ENCODE results near the gene HIC2.
"Not testable (repeated sequence)": the region's sequence is repeated elsewhere in the genome, so short reads cannot be mapped to it uniquely, and the experiment has no call there.

HIC2 gene

GRCh38 chr22:21450858-21451353 lies 33.7 kb downstream of the HIC2 start:
- no peak for DNase-seq

DNA sequence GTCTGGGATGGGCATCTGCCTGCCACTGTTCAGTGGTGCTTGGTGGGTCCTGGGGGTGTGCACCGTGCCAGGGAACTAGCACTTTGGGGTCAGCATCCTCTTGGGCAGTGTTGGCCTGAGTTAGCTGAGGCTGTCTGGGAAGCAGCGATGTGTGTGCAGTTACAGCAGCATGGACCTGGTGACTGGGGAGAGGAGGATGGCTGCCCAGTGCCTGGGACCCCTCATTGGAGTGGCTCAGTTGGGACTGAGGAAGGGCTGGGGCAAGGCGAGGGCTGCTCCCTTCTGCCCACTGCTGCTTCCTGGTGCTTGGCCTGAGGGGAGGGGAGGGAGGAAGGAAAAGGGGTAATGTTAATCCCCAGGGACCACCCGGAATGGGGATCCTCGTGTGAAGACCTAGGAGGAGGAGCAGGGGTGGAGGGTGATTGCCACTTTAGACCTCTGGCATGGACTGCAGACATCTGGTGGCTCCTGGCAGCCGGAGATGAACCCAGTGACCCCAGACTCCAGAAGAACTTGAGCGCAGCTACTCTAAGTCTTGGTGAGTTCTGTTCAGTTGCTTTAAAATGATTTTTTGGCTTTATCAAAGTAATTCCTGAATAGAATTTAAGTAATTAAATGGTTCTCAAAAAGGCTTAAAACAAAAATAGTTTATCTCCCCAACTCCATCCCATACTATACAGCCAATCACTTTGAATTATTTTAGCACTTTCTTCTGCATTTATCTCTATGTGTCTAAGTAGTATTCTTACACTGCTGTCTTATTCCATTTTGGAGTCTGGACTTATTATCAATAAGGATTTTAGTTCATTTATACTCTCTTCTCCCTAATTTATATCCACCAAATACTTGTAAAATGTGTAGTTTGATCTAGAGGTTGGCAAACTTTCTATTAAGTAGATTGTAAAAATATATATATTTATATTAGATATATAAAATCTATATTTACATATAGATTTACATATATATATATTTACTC lies 34.7 kb downstream of the HIC2 start:
- no peak for DNase-seq

DNA sequence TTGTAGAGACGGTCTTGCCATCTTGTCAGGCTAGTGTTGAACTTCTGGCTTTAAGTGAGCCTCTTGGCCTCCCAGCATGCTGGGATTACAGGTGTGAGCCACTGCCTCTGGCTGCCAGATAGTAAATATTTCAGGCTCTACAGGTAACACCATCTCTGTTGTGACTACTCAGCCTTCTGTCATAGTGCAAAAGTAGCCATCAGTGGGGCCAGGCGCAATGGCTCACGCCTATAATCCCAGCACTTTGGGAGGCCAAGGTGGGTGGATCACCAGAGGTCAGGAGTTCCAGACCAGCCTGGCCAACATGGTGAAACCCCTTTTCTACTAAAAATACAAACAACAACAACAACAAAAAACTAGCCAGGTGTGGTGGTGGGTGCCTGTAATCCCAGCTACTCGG lies 35.5 kb downstream of the HIC2 start:
- DNase-seq = not testable (repeated sequence)

GRCh38 chr22:21454998-21455333 lies 37.8 kb downstream of the HIC2 start:
- DNase-seq = not testable (repeated sequence)

DNA sequence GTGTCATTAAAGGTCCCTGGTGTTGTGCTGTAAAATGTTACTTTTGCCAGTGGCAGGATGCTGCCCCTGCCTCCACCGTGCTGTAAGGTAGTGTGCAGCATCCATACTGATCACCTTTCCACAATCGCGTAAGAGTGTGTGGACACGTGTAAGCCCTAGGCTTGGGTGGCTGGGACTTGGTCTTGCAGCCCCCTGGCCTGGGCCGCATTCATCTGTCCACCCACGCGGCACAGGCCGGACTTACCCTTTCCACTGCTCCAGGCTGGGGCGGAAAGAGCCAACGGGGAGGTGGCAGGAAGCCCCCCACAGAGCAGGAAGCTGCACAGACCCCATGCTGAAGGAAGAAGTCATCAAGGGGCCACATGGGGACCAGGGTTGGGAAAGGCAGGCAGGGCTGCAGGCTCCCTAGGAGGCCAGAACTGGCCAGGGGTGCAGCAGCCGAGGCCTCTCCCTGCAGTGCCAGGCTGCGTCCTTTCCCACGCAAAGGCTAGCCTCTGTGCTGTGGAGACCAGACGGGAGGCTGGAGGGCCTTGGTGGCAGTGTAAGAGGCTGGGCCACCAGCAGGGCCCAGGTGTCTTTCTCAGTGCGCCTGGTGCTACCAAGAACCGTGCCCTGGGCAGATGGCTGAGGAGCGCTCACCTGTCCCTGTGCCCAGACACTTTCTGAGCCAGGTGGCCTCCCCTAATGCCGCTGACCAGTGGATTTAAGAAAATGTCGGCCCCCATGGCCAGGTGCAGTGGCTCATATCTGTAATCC lies 38.3 kb downstream of the HIC2 start:
- no peak for DNase-seq

DNA sequence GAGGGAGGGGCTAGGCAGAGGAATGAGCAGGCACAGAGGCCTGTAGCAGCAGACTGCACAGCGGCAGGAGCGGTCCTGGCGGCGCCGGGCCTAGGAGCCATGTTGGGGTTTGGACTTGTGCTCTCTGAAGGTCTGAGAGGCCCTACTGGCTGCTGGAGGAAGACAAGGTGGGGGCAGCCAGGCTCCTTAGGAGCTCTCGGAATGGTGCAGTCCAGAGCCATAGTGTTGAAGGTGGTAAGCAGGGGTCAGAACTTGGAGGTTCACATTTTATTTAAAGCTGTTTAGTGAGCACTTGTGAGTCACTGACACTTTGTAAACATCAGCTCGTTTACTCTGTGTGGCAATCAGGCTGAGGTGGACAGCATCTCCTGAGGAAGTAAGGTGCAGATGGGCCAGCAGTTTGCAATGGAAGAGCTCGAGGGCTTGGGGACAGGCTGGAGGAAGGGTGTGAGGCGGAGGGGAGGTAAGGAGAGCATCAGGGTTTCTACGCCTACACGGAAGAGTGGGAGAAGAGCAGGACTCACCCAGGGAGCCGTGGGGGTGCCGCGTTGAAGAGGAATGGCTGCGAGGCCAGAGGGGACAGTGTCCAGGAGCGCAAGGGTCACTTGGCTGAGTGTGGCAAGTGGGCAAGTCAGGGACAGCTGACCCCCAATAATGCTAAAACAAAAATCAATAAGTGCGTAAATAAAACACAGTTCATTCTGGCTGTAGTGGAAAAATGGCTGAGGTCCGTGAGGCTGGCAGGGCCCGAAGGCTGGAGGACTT lies 40.0 kb downstream of the HIC2 start:
- no peak for DNase-seq

DNA sequence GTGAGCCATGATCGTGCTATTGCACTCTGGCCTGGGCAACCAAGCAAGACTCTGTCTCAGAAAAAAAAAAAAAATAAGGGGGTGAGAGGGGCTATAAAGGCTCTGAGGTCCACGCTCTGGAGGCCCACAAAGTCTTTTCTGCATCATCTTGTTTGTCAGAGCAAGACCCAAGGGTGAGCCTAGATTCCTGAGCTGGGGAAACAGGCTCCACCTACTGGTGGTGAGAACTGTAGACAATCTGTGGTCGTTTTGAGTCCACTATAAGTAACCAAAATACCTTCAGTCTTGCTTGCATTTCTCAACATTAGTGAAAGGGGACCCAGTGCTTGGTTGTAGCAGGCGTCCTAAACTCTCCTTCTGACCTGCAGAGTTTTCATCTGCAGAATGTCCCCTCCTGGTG lies 45.5 kb downstream of the HIC2 start:
- not testable (repeated sequence) for DNase-seq

DNA sequence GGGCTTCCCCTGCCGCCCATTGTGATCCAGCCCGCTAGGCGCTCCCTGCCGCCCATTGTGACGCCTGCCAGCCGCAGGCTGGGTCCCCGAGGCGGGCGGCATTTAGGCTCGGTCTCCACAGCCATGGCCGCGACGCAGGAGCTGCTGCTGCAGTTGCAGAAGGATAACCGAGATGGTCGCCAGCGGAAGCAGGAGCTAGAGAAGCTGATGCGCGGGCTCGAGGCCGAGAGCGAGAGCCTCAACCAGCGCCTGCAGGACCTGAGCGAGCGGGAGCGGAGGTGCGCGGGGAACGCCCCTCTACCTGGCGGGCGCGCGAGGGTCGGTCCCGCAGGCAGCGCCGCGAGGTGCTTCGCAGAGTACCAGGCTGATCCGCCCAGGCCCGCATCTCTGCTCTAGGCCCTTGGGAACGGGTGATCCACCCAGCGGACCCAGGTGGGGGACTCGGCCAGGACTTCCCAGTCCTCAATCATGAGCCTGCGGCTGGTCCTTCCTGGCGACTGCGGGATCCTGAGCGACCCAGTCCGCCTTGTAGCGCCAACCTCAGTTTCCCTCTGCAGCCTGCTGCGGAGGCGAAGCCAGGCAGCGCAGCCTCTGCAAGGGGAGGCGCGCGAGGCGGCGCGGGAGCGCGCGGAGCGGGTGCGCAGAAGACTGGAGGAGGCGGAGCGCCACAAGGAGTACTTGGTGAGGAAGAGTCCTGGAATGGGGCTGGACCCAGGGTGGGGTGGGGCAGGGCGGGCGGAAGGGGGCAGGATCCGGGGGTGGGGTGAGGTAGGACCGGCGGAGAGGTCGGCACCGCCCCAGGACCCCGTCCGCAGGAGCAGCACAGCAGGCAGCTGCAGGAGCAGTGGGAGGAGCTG lies 50.4 kb downstream of the HIC2 start, which contains the start of gene TMEM191C:
TSS of gene TMEM191C (plus strand) at position 51 of the 857 bp plus-strand sequence. CDS start at position 124, 73 bp downstream.
- not testable (repeated sequence) for DNase-seq

DNA sequence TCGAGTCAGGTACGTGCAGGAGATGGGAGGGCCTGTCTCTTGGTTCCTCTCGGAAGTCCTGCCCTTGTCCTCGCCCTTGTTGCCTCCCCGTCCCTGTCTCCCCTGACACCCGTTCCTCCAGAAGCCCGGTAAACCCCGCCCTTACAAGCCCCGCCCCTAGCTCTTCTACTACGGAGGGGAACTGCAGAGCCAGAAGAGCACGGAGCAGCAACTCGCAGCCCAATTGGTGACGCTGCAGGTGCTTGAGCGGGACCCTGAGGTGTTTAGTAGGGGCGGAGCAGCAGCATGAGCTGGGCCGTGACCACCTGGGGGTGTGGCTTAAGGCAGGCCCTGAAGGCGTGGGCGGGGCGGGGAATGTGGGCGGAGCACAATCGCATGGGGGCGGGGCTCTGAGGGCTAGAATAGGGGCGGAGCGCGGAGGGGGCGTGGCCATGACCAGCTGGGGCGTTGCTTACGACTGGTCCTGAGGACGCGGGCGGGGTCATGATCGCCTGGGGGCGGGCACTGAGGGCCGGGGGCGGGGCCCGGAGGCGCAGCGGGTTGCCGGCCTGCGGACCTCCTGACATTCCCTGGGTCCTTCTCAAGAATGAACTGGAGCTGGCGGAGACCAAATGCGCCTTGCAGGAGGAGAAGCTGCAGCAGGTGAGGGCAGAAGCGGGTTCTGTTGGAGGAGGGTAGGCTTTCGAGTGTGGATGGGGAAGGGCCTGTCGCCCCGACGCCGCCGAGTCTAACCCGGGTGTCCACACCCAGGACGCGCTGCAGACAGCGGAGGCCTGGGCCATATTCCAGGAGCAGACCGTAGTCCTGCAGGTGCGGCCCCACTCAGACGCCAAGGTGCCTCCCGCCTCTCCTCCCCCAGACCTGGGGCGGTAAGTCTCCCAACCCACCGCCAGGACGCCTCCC lies 51.3 kb downstream of the HIC2 start:
- not testable (repeated sequence) for DNase-seq

DNA sequence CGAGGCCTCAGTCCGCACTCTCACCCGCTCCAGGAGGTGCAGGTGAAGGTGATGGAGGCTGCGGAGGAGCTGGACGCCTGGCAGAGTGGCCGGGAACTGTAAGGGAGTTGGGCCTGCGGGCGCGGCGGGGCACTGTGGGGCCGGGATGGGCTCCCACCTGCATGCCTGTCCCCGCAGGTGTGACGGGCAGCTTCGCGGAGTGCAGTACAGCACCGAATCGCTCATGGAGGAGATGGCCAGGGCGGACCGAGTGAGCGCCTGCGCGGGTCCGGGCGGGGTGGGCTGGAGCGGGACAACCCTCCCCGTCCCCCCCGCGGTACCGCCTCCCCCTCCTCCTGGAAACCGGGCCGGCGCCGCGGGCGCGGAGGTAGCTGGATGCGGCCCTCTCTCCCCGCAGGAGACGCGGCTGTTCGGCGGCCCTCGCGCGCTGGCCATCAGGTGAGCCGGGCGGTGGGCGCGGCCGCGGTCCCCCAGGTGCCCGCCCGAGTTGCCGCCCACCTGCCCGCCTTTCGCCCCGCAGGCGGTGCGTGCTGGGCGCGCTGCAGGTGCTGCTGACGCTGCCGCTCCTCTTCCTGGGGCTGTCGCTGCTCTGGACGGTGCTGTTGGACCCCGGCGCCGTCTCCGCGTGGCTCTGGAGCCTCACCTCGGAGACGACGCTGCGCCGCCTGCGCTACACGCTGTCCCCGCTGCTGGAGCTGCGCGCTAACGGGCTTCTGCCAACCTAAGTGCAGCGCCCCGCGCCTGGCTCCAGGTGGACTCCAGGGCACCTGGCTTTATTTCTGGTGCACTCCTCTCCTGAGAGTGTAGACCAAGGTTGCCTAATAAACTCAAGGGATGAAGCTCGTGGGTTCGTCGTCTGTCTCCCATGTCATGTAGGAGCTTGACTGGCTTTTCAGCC lies 52.2 kb downstream of the HIC2 start:
- not testable (repeated sequence) for DNase-seq

DNA sequence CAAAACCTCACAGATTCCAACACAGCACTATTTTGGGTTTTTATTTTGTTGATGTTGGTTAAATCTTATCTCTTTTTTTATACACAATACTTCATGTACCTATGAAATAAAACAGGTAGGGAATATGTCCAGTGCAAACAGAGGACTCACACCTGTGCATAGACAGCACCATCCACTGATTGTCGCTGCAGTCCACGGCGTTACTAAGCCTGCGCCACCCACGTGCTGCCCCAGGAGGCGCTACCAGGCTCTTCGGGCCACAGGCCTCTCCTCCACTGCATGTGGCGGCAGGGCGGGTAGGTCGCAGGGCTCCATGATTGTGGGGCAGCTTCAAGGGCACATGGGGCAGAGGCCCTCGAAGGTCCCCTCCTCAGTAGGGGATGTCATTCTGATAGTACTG lies 55.8 kb downstream of the HIC2 start:
- DNase-seq = not testable (repeated sequence)

DNA sequence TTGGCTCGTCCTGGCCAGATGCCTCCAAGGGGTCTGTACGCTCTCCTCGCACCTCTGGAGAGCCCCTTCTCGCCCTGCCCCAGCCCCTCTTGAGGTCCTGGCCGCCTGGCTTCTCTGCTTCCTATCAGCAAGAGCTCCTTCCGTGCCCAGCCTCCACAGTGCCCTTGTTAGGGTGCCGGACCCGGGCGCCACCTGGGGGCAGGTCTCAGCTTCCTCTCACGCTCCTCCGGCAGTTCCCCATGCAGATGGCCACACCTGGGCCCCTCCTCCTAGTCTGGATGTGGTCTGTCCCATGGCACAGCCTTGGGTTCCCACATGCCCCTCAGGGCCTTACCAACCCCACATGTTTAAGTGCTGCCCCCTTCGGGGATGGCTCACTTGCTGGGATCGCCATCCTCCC lies 56.5 kb downstream of the HIC2 start:
- DNase-seq = not testable (repeated sequence)

DNA sequence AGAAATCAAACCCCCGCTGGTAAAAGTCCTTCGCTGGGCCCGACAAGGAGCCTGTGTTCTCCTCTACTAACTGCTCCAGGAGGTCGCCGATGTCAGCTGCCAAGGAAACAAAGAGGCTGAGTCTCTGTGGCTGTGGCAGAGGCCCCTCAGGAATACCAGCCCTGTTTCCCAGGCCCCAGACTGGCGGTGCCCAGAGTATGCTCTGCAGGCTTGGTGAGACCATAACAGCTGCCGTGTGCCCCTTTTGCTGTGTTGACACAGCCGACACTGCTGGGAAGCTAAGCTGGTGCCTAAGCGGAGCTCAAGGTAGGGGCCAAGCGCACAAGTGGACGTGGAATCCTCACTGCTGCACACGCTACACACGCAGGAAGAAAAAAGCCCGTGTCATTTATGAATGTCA lies 66.9 kb downstream of the HIC2 start:
- DNase-seq = not testable (repeated sequence)

DNA sequence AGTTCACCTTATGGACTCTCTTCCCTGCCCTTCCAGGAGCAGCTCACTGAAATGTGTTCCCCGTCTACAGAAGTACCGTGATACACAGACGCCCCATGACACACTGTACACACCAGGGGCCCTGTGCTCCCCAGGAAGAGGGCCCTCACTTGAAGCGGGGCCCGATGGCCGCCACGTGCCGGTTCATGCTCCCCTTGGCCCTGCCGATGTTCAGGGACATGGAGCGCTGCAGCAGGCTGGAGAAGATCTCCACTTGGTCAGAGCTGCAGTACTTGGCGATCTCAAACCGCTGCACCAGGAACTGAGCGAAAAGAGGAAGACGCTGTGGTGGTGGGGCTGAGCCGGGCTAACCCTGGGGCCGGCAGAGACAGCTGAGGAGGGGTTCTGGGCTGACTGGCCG lies 70.6 kb downstream of the HIC2 start:
- not testable (repeated sequence) for DNase-seq

GRCh38 chr22:21489149-21489680 lies 72.0 kb downstream of the HIC2 start:
- not testable (repeated sequence) for DNase-seq

DNA sequence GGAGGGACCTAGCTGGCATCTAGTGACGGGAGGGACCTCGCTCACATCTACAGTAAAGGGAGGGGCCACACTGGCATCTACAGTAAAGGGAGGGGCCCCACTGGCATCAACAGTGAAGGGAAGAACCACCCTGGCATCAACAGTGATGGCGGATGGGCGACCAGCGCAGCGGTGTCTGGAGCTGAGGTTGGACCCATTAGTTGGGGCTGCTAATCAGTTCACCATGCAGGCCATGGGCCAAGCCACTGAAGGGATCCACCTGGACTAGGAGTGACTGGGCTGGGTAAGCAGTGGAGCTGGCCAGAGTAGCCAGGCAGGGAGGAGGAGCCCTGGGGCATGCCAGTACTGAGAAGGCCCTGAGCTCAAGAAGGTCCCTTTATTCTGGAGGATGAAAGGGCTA lies 73.4 kb downstream of the HIC2 start:
- DNase-seq = not testable (repeated sequence)

GRCh38 chr22:21492271-21492670 lies 75.1 kb downstream of the HIC2 start:
- not testable (repeated sequence) for DNase-seq

GRCh38 chr22:21493789-21494782 lies 76.9 kb downstream of the HIC2 start:
- not testable (repeated sequence) for DNase-seq
